ENCODE data around the gene BAHCC1. TPM values are rescaled to one million over a fixed set of nuclear protein-coding genes. Genes with fewer than 3 reads are reported as not detected.
A peak's percentile ranks its signal among the peaks of the same experiment; 100 is the strongest.

The BAHCC1 gene
- total and polyA plus RNA-seq, 12 donors, result 4.8 to 13.1 (median 9.2) TPM

DNA sequence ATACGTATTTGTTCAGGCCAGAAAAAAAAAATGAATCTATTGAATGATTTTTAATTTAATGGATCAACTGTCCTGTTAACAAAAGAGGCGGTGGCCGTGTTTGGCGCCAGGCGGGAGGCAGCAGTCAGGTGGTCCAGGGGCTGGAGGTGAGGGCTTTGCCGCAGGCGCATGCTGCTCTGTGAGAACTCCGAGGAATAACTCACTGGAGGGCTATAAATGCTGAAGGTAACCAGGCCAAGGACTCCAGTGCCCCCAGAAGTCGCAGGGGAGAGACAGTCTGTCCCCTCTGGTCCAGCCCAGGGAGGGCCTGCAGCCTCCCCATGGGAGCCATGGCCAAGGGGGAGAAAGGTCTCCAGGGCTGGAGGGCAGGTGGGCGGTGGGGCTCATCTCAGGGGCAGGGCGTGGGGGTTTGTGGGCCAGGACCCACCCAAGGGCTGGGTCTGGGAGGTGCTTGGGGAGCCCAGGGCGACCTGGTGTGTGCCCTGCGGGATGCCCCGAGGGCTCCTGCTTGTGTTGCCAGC, 7.1 kb upstream of the BAHCC1 start:
- Histone ChIP-seq H3K9me3 (no peaks in the 10 kb centered on the region), H3K27ac (peak overlapping the region; percentile 93 to 99 (median 98)), H3K4me3 (peak overlapping the region in 9 of 10 donors; percentile 60 to 87 (median 80)), H3K36me3 (no peaks in the 10 kb centered on the region), H3K27me3 (peaks cover 0 to 46% (median 0%) of the 10 kb centered on the region in 7 donors), H3K4me1 (peaks cover 28 to 67% (median 57%) of the 10 kb centered on the region in 9 donors)
- 58 to 77% methylated on average over 14 of the region's 14 CpGs for WGBS, 2 donors
- ATAC-seq (peak in 2 of 8 donors; percentile 0 to 1), DNase-seq (no peak)
- intact Hi-C loops (cut with DNase I), result loop anchor here in 2 of 10 donors (5.0 to 10.0 kb wide), 2 partner anchors 91 to 93 kb away; partner anchors contain the start of gene SLC38A10 (in 2 of the 2)
- TF ChIP-seq, protein P1, sequence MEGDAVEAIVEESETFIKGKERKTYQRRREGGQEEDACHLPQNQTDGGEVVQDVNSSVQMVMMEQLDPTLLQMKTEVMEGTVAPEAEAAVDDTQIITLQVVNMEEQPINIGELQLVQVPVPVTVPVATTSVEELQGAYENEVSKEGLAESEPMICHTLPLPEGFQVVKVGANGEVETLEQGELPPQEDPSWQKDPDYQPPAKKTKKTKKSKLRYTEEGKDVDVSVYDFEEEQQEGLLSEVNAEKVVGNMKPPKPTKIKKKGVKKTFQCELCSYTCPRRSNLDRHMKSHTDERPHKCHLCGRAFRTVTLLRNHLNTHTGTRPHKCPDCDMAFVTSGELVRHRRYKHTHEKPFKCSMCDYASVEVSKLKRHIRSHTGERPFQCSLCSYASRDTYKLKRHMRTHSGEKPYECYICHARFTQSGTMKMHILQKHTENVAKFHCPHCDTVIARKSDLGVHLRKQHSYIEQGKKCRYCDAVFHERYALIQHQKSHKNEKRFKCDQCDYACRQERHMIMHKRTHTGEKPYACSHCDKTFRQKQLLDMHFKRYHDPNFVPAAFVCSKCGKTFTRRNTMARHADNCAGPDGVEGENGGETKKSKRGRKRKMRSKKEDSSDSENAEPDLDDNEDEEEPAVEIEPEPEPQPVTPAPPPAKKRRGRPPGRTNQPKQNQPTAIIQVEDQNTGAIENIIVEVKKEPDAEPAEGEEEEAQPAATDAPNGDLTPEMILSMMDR (IDR thresholded peaks at IDR 0.05), result no peak

DNA sequence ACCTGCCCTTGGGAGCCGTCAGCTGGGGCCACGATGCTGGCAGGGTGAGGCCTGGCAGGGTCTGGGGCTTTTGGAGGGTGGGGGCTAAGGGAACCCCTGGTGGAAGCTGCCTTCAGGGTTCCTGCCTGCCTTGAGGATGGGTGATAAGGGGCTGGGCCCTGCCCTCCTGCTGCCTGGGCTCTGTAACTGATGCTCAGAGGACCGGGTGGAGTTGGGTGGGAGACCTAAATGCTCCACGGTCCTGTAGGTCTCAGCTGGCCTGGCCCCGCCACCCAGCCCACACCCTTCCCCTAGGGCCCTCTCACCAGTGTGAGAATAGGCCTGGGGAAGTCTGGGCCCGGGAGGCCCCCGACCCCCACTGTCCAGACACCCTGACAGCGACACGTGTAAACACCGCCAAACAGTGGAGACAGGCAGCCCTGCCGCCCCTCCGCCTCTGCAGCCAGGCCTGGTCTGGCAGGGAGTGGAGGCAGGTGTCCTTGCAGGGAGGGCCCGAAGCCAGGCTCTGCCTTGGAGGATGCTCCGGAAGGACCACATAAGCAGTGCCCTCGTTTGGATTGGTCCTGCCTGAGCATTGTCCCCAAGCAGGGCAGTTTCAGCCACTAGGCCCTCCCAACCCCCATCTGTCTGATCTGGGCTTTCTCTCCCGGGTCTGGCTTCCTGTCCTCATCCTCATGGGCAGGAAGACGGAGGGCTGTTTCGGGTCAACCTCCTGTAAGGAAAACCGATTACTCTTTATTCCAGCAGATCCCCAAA, 6.5 kb upstream of the BAHCC1 start:
- H3K4me1 ChIP-seq, result peaks cover 28 to 67% (median 59%) of the 10 kb centered on the region in 9 donors
- peak overlapping the region in 5 of 10 donors; percentile 9 to 87 (median 78) for H3K4me3 ChIP-seq
- peak in 6 of 8 donors; percentile 1 to 12 (median 2) for ATAC-seq

DNA sequence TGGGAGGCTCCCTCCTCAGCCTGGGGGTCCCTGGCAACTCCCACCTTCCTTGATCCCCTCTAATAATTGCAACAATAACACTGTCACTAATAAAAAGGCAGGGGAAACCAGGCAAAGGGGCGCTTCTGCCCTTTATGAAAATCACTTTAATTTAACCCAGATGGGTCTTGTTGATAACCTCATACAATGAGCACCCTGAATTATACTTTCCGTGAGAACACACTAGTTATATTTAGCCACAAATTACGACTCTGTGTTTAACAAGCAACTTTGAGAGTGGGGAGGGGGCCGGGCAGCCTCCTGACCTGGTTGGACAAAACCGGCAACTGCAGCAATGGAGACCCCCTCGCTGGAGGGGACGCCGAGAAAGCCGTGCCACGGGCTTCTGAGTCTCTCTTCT, 5.7 kb upstream of the BAHCC1 start:
- intact Hi-C loops (cut with DNase I), result loop anchor here in 2 of 10 donors (5.0 to 10.0 kb wide), 2 partner anchors 92 to 95 kb away; partner anchors contain the start of gene SLC38A10 (in 2 of the 2)
- H3K27ac ChIP-seq, result peak overlapping the region in 9 of 10 donors; percentile 93 to 99 (median 98)
- peaks cover 0 to 58% (median 0%) of the 10 kb centered on the region in 7 donors for H3K27me3 ChIP-seq
- peak overlapping the region in 1 of 10 donors; percentile 63 for H3K4me3 ChIP-seq
- WGBS, 2 donors, result 50 to 61% methylated on average over 10 of the region's 10 CpGs
- TF ChIP-seq, protein P1 (IDR thresholded peaks at IDR 0.05), result no peak
- ATAC-seq (no peak), DNase-seq (no peak)
- H3K36me3 ChIP-seq, result no peaks in the 10 kb centered on the region
- no peaks in the 10 kb centered on the region for H3K9me3 ChIP-seq
- peaks cover 32 to 72% (median 65%) of the 10 kb centered on the region in 9 donors for H3K4me1 ChIP-seq

More for the DNA sequence above, 6.5 kb upstream of the BAHCC1 start:
- intact Hi-C loops (cut with DNase I), result loop anchor here in 2 of 10 donors (5.0 to 10.0 kb wide), 2 partner anchors 91 to 94 kb away; partner anchors contain the start of gene SLC38A10 (in 2 of the 2)
- Histone ChIP-seq H3K27ac (peak overlapping the region; percentile 45 to 99 (median 98)), H3K27me3 (peaks cover 0 to 51% (median 0%) of the 10 kb centered on the region in 7 donors), H3K36me3 (no peaks in the 10 kb centered on the region), H3K9me3 (no peaks in the 10 kb centered on the region)
- TF ChIP-seq, protein P1 (IDR thresholded peaks at IDR 0.05), result no peak
- WGBS, 2 donors, result 29 to 33% methylated on average over 19 of the region's 19 CpGs
- DNase-seq, result peak in 1 of 2 donors; percentile 44

Measured in heart right ventricle (tissue), 16 donors.